Stomach (tissue), 4 donors: Measurements from ENCODE around the gene TOX2.

Experiments
- CTCF ChIP-seq, 7 experiments: fragments of 450-650 bp in 4 of 7; fragments of 200-600 bp in 3 of 7; sonication (generic) in 3 of 7; IDR thresholded peaks; one replicate each; pipeline ENCODE4 v1.5.1; 2016 to 2019; ENCODE audit warnings: antibody characterized with exemption in 7 of 7, control low read depth in 2 of 7, mild to moderate bottlenecking in 1 of 7
- POLR2AphosphoS5 ChIP-seq, 3 donors: sonication (generic); formaldehyde crosslinking; IDR thresholded peaks; one replicate each; pipeline ENCODE4 v1.6.1; 2016; ENCODE audit warnings: antibody characterized with exemption in 3 of 3

GRCh38 chr20:44028003-44028730 lies 113.5 kb downstream of the TOX2 start:
- TF ChIP-seq CTCF (IDR thresholded peaks at IDR 0.05) (no peak), POLR2AphosphoS5 (IDR thresholded peaks at IDR 0.05) (no peak)
